HEK293T (cell line): ENCODE data around the gene RBM18.

Source experiments
- CTCF ChIA-PET: fragments of 350-600 bp; formaldehyde crosslinking; extraction: SDS; loops from one replicate; lab custom pipeline; 2021; ENCODE audit warnings: antibody characterized with exemption, inconsistent platforms; lab: Yijun Ruan, JAX
- POLR2A ChIA-PET: fragments of 350-600 bp; formaldehyde crosslinking; extraction: SDS; loops from one replicate; lab custom pipeline; 2020; ENCODE audit warnings: antibody characterized with exemption, inconsistent platforms; lab: Yijun Ruan, JAX
- DNase-seq: peaks from one replicate; pipeline ENCODE4 v3.0.0; 2012; ENCODE audit warnings: mixed read lengths; ENCODE audit errors: extremely low spot score
- ARNT ChIP-seq: fragments of 450-650 bp; IDR thresholded peaks from 2 replicates; pipeline ENCODE4 v1.6.1; 2017; ENCODE audit warnings: mild to moderate bottlenecking
- BHLHE40 ChIP-seq: fragments of 450-650 bp; IDR thresholded peaks from 2 replicates; pipeline ENCODE4 v1.6.1; 2016; ENCODE audit warnings: mild to moderate bottlenecking, moderate library complexity, borderline replicate concordance
- CTBP1 ChIP-seq: fragments of 450-650 bp; IDR thresholded peaks from 2 replicates; pipeline ENCODE4 v1.6.1; 2016; ENCODE audit warnings: borderline replicate concordance
- ELF4 ChIP-seq: fragments of 450-650 bp; IDR thresholded peaks from 2 replicates; pipeline ENCODE4 v1.6.1; 2017; ENCODE audit warnings: antibody characterized with exemption
- FOXA1 ChIP-seq: fragments of 450-650 bp; IDR thresholded peaks from 2 replicates; pipeline ENCODE4 v1.6.1; 2016; ENCODE audit warnings: mild to moderate bottlenecking
- FOXK2 ChIP-seq: fragments of 450-650 bp; IDR thresholded peaks from 2 replicates; pipeline ENCODE4 v1.6.1; 2016; ENCODE audit warnings: mild to moderate bottlenecking
- FOXM1 ChIP-seq: fragments of 450-650 bp; IDR thresholded peaks from 2 replicates; pipeline ENCODE4 v1.6.1; 2017; ENCODE audit warnings: mild to moderate bottlenecking, borderline replicate concordance
- HDGF ChIP-seq: fragments of 450-650 bp; IDR thresholded peaks from 2 replicates; pipeline ENCODE4 v1.6.1; 2017; ENCODE audit warnings: antibody characterized with exemption, borderline replicate concordance
- L3MBTL2 ChIP-seq: fragments of 450-650 bp; conservative IDR thresholded peaks from 2 replicates; pipeline ENCODE4 v1.6.1; 2016; ENCODE audit warnings: mild to moderate bottlenecking
- LEF1 ChIP-seq: fragments of 450-650 bp; IDR thresholded peaks from 2 replicates; pipeline ENCODE4 v1.6.1; 2017; ENCODE audit warnings: mild to moderate bottlenecking, borderline replicate concordance
- NFRKB ChIP-seq: fragments of 450-650 bp; IDR thresholded peaks from 2 replicates; pipeline ENCODE4 v1.6.1; 2016; ENCODE audit warnings: mild to moderate bottlenecking, moderate library complexity
- PKNOX1 ChIP-seq: fragments of 450-650 bp; IDR thresholded peaks from 2 replicates; pipeline ENCODE4 v1.6.1; 2016
- SP1 ChIP-seq: fragments of 450-650 bp; IDR thresholded peaks from 2 replicates; pipeline ENCODE4 v1.6.1; 2017
- SUZ12 ChIP-seq: fragments of 450-650 bp; IDR thresholded peaks from 2 replicates; pipeline ENCODE4 v1.6.1; 2016; ENCODE audit warnings: mild to moderate bottlenecking
- TARDBP ChIP-seq: fragments of 450-650 bp; IDR thresholded peaks from 2 replicates; pipeline ENCODE4 v1.6.1; 2016
- ZNF384 ChIP-seq: fragments of 450-650 bp; IDR thresholded peaks from 2 replicates; pipeline ENCODE4 v1.6.1; 2016

Gene RBM18

GRCh38 chr9:122204055-122204454, 60.6 kb downstream of the RBM18 start:
- POLR2A ChIA-PET, result no interaction called here
- CTCF ChIA-PET, result no interaction called here
- TF ChIP-seq NFRKB (no peak), FOXK2 (no peak), FOXM1 (no peak), ARNT (no peak), ELF4 (no peak), LEF1 (no peak), ZNF384 (no peak), L3MBTL2 (no peak), SUZ12 (no peak), HDGF (no peak), BHLHE40 (no peak), SP1 (no peak), FOXA1 (no peak), PKNOX1 (no peak), CTBP1 (no peak), TARDBP (no peak)
- DNase-seq, result no peak

GRCh38 chr9:122202111-122202510, 62.5 kb downstream of the RBM18 start:
- DNase-seq, result no peak
- ChIA-PET CTCF (no interaction called here), POLR2A (no interaction called here)
- TF ChIP-seq SUZ12, result no peak
- TF ChIP-seq BHLHE40, result no peak
- TF ChIP-seq SP1, result no peak
- no peak for TF ChIP-seq ELF4
- TF ChIP-seq FOXA1, result no peak
- TF ChIP-seq ARNT, result no peak
- TF ChIP-seq HDGF, result no peak
- no peak for TF ChIP-seq ZNF384
- TF ChIP-seq L3MBTL2, result no peak
- no peak for TF ChIP-seq TARDBP
- TF ChIP-seq FOXM1, result no peak
- no peak for TF ChIP-seq LEF1
- TF ChIP-seq CTBP1, result no peak
- no peak for TF ChIP-seq FOXK2
- no peak for TF ChIP-seq NFRKB
- no peak for TF ChIP-seq PKNOX1

GRCh38 chr9:122201641-122202040, 63.0 kb downstream of the RBM18 start:
- POLR2A ChIA-PET, result no interaction called here
- no peak for TF ChIP-seq SUZ12
- no peak for TF ChIP-seq NFRKB
- TF ChIP-seq HDGF, result no peak
- no peak for TF ChIP-seq L3MBTL2
- TF ChIP-seq FOXA1, result no peak
- no peak for TF ChIP-seq BHLHE40
- TF ChIP-seq CTBP1, result no peak
- TF ChIP-seq PKNOX1, result no peak
- no peak for TF ChIP-seq ELF4
- TF ChIP-seq LEF1, result no peak
- TF ChIP-seq TARDBP, result no peak
- no peak for TF ChIP-seq ARNT
- TF ChIP-seq FOXM1, result no peak
- no peak for TF ChIP-seq FOXK2
- TF ChIP-seq SP1, result no peak
- TF ChIP-seq ZNF384, result no peak
- CTCF ChIA-PET, result no interaction called here
- DNase-seq, result no peak

- CTCF ChIA-PET, result no interaction called here
These were observed 63.6 kb downstream of the RBM18 start for GRCh38 chr9:122200960-122201595.

GRCh38 chr9:122197882-122198281, 66.8 kb downstream of the RBM18 start:
- TF ChIP-seq CTBP1 (no peak), FOXK2 (no peak), TARDBP (no peak), ZNF384 (no peak), FOXA1 (no peak), FOXM1 (no peak), SUZ12 (no peak)
- POLR2A ChIA-PET, result no interaction called here
- no peak for DNase-seq
- CTCF ChIA-PET, result no interaction called here

More at GRCh38 chr9:122200960-122201595, 63.6 kb downstream of the RBM18 start:
- DNase-seq, result no peak
- no peak for TF ChIP-seq FOXM1
- no peak for TF ChIP-seq ARNT
- no peak for TF ChIP-seq CTBP1
- TF ChIP-seq TARDBP, result no peak
- no peak for TF ChIP-seq NFRKB
- TF ChIP-seq PKNOX1, result no peak
- no peak for TF ChIP-seq FOXA1
- TF ChIP-seq SUZ12, result no peak
- no peak for TF ChIP-seq FOXK2
- no peak for TF ChIP-seq ELF4
- no peak for TF ChIP-seq LEF1
- no peak for TF ChIP-seq SP1
- no peak for TF ChIP-seq L3MBTL2
- TF ChIP-seq BHLHE40, result no peak
- POLR2A ChIA-PET, result no interaction called here

GRCh38 chr9:122197426-122197825, 67.2 kb downstream of the RBM18 start:
- ChIA-PET POLR2A (no interaction called here), CTCF (no interaction called here)
- no peak for DNase-seq
- TF ChIP-seq FOXA1 (no peak), BHLHE40 (no peak), PKNOX1 (no peak), ARNT (no peak), TARDBP (no peak), L3MBTL2 (no peak)
